SK-N-SH treated with all-trans-retinoic acid at 6 μM for 48 hours (cell line): ENCODE measurements around the gene PEAR1.

Experiments
- ATAC-seq: fragments of 200-7000 bp; cut with Tn5 transposase; 3 replicates; pipeline ENCODE4 v1.9.1; 2020; ENCODE audit warnings: mild to moderate bottlenecking, moderate library complexity
- ARNTL ChIP-seq: fragments of 450-650 bp; formaldehyde crosslinking; IDR thresholded peaks from 2 replicates; pipeline ENCODE4 v1.5.0; 2020; ENCODE audit warnings: low read depth, mild to moderate bottlenecking, moderate library complexity, borderline replicate concordance
- BACH2 ChIP-seq: fragments of 250-450 bp; sonication (Bioruptor Pico); IDR thresholded peaks from 2 replicates; pipeline ENCODE4 v1.9.0; 2021; ENCODE audit warnings: mild to moderate bottlenecking, borderline replicate concordance
- CREB5 ChIP-seq: fragments of 250-450 bp; sonication (Bioruptor Pico); IDR thresholded peaks from 2 replicates; pipeline ENCODE4 v1.5.1; 2020; ENCODE audit warnings: low read depth, mild to moderate bottlenecking, moderate library complexity
- CSDC2 ChIP-seq: fragments of 250-450 bp; sonication (Bioruptor Pico); IDR thresholded peaks from 2 replicates; pipeline ENCODE4 v1.5.0; 2020; ENCODE audit warnings: mild to moderate bottlenecking, moderate library complexity
- CSRNP3 ChIP-seq: fragments of 250-450 bp; sonication (Bioruptor Pico); IDR thresholded peaks from 2 replicates; pipeline ENCODE4 v1.5.1; 2021; ENCODE audit warnings: mild to moderate bottlenecking, moderate library complexity
- ESRRG ChIP-seq: fragments of 250-450 bp; sonication (Bioruptor Pico); IDR thresholded peaks from 2 replicates; pipeline ENCODE4 v1.6.1; 2021; ENCODE audit warnings: mild to moderate bottlenecking
- GLIS3 ChIP-seq: fragments of 250-450 bp; sonication (Bioruptor Pico); IDR thresholded peaks from 2 replicates; pipeline ENCODE4 v1.5.0; 2020; ENCODE audit warnings: mild to moderate bottlenecking, moderate library complexity
- ISL1 ChIP-seq: fragments of 250-450 bp; sonication (Bioruptor Pico); IDR thresholded peaks from 2 replicates; pipeline ENCODE4 v2.1.2; 2022; ENCODE audit warnings: mild to moderate bottlenecking, moderate library complexity
- OSR1 ChIP-seq: fragments of 250-450 bp; sonication (Bioruptor Pico); IDR thresholded peaks from 2 replicates; pipeline ENCODE4 v1.8.0; 2022; ENCODE audit warnings: moderate library complexity, mild to moderate bottlenecking, inconsistent platforms
- PATZ1 ChIP-seq: fragments of 250-450 bp; sonication (Bioruptor Pico); IDR thresholded peaks from 2 replicates; pipeline ENCODE4 v1.8.0; 2020; ENCODE audit warnings: mild to moderate bottlenecking, moderate library complexity, borderline replicate concordance
- POU6F1 ChIP-seq: fragments of 250-450 bp; sonication (Bioruptor Pico); IDR thresholded peaks from 2 replicates; pipeline ENCODE4 v1.8.0; 2021; ENCODE audit warnings: low read depth, mild to moderate bottlenecking, moderate library complexity, borderline replicate concordance
- PPARA ChIP-seq: fragments of 250-450 bp; sonication (Bioruptor Pico); IDR thresholded peaks from 2 replicates; pipeline ENCODE4 v1.5.0; 2020; ENCODE audit warnings: mild to moderate bottlenecking, borderline replicate concordance
- RARB ChIP-seq: fragments of 250-450 bp; sonication (Bioruptor Pico); IDR thresholded peaks from 2 replicates; pipeline ENCODE4 v1.8.0; 2021; ENCODE audit warnings: mild to moderate bottlenecking, moderate library complexity
- SNAI2 ChIP-seq: fragments of 250-450 bp; sonication (Bioruptor Pico); IDR thresholded peaks from 2 replicates; pipeline ENCODE4 v1.5.0; 2020; ENCODE audit warnings: mild to moderate bottlenecking, moderate library complexity
- TCF4 ChIP-seq: fragments of 250-450 bp; sonication (Bioruptor Pico); IDR thresholded peaks from 2 replicates; pipeline ENCODE4 v1.8.0; 2021; ENCODE audit warnings: mild to moderate bottlenecking, moderate library complexity, borderline replicate concordance
- TOX ChIP-seq: fragments of 250-450 bp; sonication (Bioruptor Pico); IDR thresholded peaks from 2 replicates; pipeline ENCODE4 v1.8.0; 2021; ENCODE audit warnings: mild to moderate bottlenecking, moderate library complexity, borderline replicate concordance
- ZC3H10 ChIP-seq: fragments of 250-450 bp; sonication (Bioruptor Pico); IDR thresholded peaks from 2 replicates; pipeline ENCODE4 v1.5.1; 2021; ENCODE audit warnings: mild to moderate bottlenecking, moderate library complexity
- ZFP3 ChIP-seq: fragments of 250-450 bp; sonication (Bioruptor Pico); IDR thresholded peaks from 2 replicates; pipeline ENCODE4 v1.5.0; 2020; ENCODE audit warnings: mild to moderate bottlenecking, moderate library complexity
- ZFP30 ChIP-seq: fragments of 450-650 bp; formaldehyde crosslinking; IDR thresholded peaks from 2 replicates; pipeline ENCODE4 v1.5.0; 2022; ENCODE audit warnings: mild to moderate bottlenecking, moderate library complexity
- ZNF565 ChIP-seq: fragments of 450-650 bp; formaldehyde crosslinking; conservative IDR thresholded peaks from 2 replicates; pipeline ENCODE4 v1.5.0; 2020; ENCODE audit warnings: low read depth, mild to moderate bottlenecking, moderate library complexity
- ZNF70 ChIP-seq: fragments of 450-650 bp; formaldehyde crosslinking; IDR thresholded peaks from 2 replicates; pipeline ENCODE4 v1.5.0; 2020; ENCODE audit warnings: mild to moderate bottlenecking, moderate library complexity
- ZNF8 ChIP-seq: fragments of 450-650 bp; formaldehyde crosslinking; IDR thresholded peaks from 2 replicates; pipeline ENCODE4 v1.5.0; 2020; ENCODE audit warnings: mild to moderate bottlenecking, moderate library complexity

PEAR1 gene

GRCh38 chr1:156886583-156887281, 6.8 kb upstream of the PEAR1 start:
- no peak; the same call in 2 of the 3 replicates for ATAC-seq
- TF ChIP-seq ZC3H10 (CRISPR knock-in tag) (no peak), CSDC2 (CRISPR knock-in tag) (no peak), PPARA (CRISPR knock-in tag) (no peak), POU6F1 (CRISPR knock-in tag) (no peak), ZNF8 (no peak), ZFP30 (CRISPR knock-in tag) (no peak), RARB (CRISPR knock-in tag) (no peak), CSRNP3 (CRISPR knock-in tag) (no peak), ZFP3 (CRISPR knock-in tag) (no peak), TOX (CRISPR knock-in tag) (no peak), TCF4 (CRISPR knock-in tag) (no peak), PATZ1 (CRISPR knock-in tag) (no peak), OSR1 (CRISPR knock-in tag) (no peak), GLIS3 (CRISPR knock-in tag) (no peak), BACH2 (CRISPR knock-in tag) (no peak), ZNF565 (CRISPR knock-in tag) (no peak), ISL1 (CRISPR knock-in tag) (no peak)

- no peak for ATAC-seq
- TF ChIP-seq BACH2 (CRISPR knock-in tag) = no peak
- no peak for TF ChIP-seq CSRNP3 (CRISPR knock-in tag)
- no peak for TF ChIP-seq ZFP30 (CRISPR knock-in tag)
- TF ChIP-seq PPARA (CRISPR knock-in tag) = no peak
- no peak for TF ChIP-seq ESRRG (CRISPR knock-in tag)
- no peak for TF ChIP-seq POU6F1 (CRISPR knock-in tag)
- no peak for TF ChIP-seq CSDC2 (CRISPR knock-in tag)
- no peak for TF ChIP-seq OSR1 (CRISPR knock-in tag)
- TF ChIP-seq SNAI2 (CRISPR knock-in tag) = no peak
- TF ChIP-seq CREB5 = no peak
- no peak for TF ChIP-seq TCF4 (CRISPR knock-in tag)
- no peak for TF ChIP-seq RARB (CRISPR knock-in tag)
- no peak for TF ChIP-seq ZNF8
- no peak for TF ChIP-seq ZC3H10 (CRISPR knock-in tag)
- TF ChIP-seq ARNTL (CRISPR knock-in tag) = no peak
- TF ChIP-seq ZNF565 (CRISPR knock-in tag) = no peak
- no peak for TF ChIP-seq GLIS3 (CRISPR knock-in tag)
- TF ChIP-seq ZNF70 (CRISPR knock-in tag) = no peak
- no peak for TF ChIP-seq TOX (CRISPR knock-in tag)
- TF ChIP-seq ISL1 (CRISPR knock-in tag) = no peak
These were observed 6.2 kb upstream of the PEAR1 start for GRCh38 chr1:156887317-156887716.
